ENCODE data around the gene HDAC4. TPM values are rescaled to one million over a fixed set of nuclear protein-coding genes. Genes with fewer than 3 reads are reported as not detected.

Gene HDAC4
- total and polyA plus RNA-seq, 4 donors: 2.9 to 37.2 (median 4.4) TPM

- no peak for TF ChIP-seq CTCF (IDR thresholded peaks at IDR 0.05; ENCODE audit: low read depth, low read length, missing input control)
- no peak for TF ChIP-seq FOXA1 (IDR thresholded peaks at IDR 0.05)
- no peak for TF ChIP-seq MAX (IDR thresholded peaks at IDR 0.05)
Measured at GRCh38 chr2:239278941-239279365, 121.9 kb downstream of the HDAC4 start (continued).

- H3K27me3 ChIP-seq (ENCODE audit: control insufficient read depth in 4 of 4, insufficient read depth in 4 of 4, low read length in 3 of 4): no peaks in the 10 kb centered on the region
- TF ChIP-seq ZBTB33 (IDR thresholded peaks at IDR 0.05): no peak
- no peak for TF ChIP-seq SP1 (IDR thresholded peaks at IDR 0.05)
- no peak for TF ChIP-seq FOXA1 (IDR thresholded peaks at IDR 0.05)
- TF ChIP-seq YY1 (IDR thresholded peaks at IDR 0.05): no peak
- no peak for TF ChIP-seq RXRA (IDR thresholded peaks at IDR 0.05)
- no peak for TF ChIP-seq REST (IDR thresholded peaks at IDR 0.05)
- TF ChIP-seq ATF3 (IDR thresholded peaks at IDR 0.05): no peak
- TF ChIP-seq HNF4A (conservative IDR thresholded peaks at IDR 0.05): no peak
- TF ChIP-seq NR2F2 (IDR thresholded peaks at IDR 0.05): no peak
- no peak for TF ChIP-seq GABPA (IDR thresholded peaks at IDR 0.05 in 1 of 2, conservative IDR thresholded peaks at IDR 0.05 in 1 of 2)
- no peak for TF ChIP-seq CTCF (IDR thresholded peaks at IDR 0.05; ENCODE audit: low read depth, low read length, missing input control)
- no peak for TF ChIP-seq TAF1 (conservative IDR thresholded peaks at IDR 0.05)
- TF ChIP-seq EGR1 (IDR thresholded peaks at IDR 0.05; ENCODE audit: low read depth in 2 of 2): no peak
- no peak for TF ChIP-seq MAX (IDR thresholded peaks at IDR 0.05)
- peaks cover 0 to 6% (median 3%) of the 10 kb centered on the region in 4 donors for H3K4me1 ChIP-seq (ENCODE audit: control insufficient read depth in 4 of 4, insufficient read depth in 4 of 4, low read length in 3 of 4)
- no peak for DNase-seq (ENCODE audit: low spot score)
- H3K36me3 ChIP-seq (ENCODE audit: control insufficient read depth in 4 of 4, insufficient read depth in 3 of 4, low read depth in 1 of 4, low read length in 3 of 4): no peaks in the 10 kb centered on the region
- H3K27ac ChIP-seq (ENCODE audit: low read depth in 1 of 2, low read length in 2 of 2): no peak overlapping the region
- no peaks in the 10 kb centered on the region for H3K9me3 ChIP-seq (ENCODE audit: control insufficient read depth in 4 of 4, low read length in 3 of 4)
- no peak overlapping the region for H3K9ac ChIP-seq (ENCODE audit: low read depth in 1 of 2, low read length in 2 of 2)
- WGBS: 99% methylated on average over 7 of the region's 7 CpGs
- no peak overlapping the region for H3K4me3 ChIP-seq (ENCODE audit: low read depth in 1 of 3, low read length in 3 of 3)
Measured at GRCh38 chr2:239278361-239278760, 122.5 kb downstream of the HDAC4 start.
